T-helper 2 cell treated with Interferon-gamma antibody and Interleukin-4, amounts not matched to agents 100 ng/mL and 5 ng/mL, for 36 hours (primary cell): ENCODE results near the gene KIAA1614. TPM values are rescaled to one million over a fixed set of nuclear protein-coding genes. Genes with fewer than 3 reads are reported as not detected.

Experiments used
- intact Hi-C: fragments of 100-400 bp; cut with micrococcal nuclease; formaldehyde crosslinking; loops from one replicate; pipeline ENCODE4 v1.15.1; 2023
- total RNA-seq: library from RNA; stranded (reverse); gene quantifications from 2 replicates; pipeline ENCODE4 v1.2.3, GENCODE V29; 2022

The KIAA1614 gene
- total RNA-seq, 1 donor from 2014 or later, result 0.07 TPM

GRCh38 chr1:180923887-180924286 lies 11.2 kb downstream of the KIAA1614 start:
- intact Hi-C loops, result no loop called here

GRCh38 chr1:180924939-180925338 lies 12.2 kb downstream of the KIAA1614 start:
- intact Hi-C loops, result no loop called here

- intact Hi-C loops, result no loop called here
These were observed 12.9 kb downstream of the KIAA1614 start for GRCh38 chr1:180925471-180926051.

GRCh38 chr1:180926164-180926981 lies 13.7 kb downstream of the KIAA1614 start:
- intact Hi-C loops, result no loop called here

GRCh38 chr1:180927348-180927747 lies 14.7 kb downstream of the KIAA1614 start:
- intact Hi-C loops, result no loop called here

- intact Hi-C loops, result no loop called here
These were observed 15.1 kb downstream of the KIAA1614 start for GRCh38 chr1:180927841-180928240.

- intact Hi-C loops, result no loop called here
These were observed 15.9 kb downstream of the KIAA1614 start for GRCh38 chr1:180928331-180929230.

GRCh38 chr1:180929389-180929788 lies 16.7 kb downstream of the KIAA1614 start:
- intact Hi-C loops, result no loop called here

GRCh38 chr1:180930687-180931086 lies 18.0 kb downstream of the KIAA1614 start:
- intact Hi-C loops, result no loop called here

- intact Hi-C loops, result no loop called here
These were observed 18.8 kb downstream of the KIAA1614 start for GRCh38 chr1:180931529-180931928.

GRCh38 chr1:180932378-180932777 lies 19.7 kb downstream of the KIAA1614 start:
- intact Hi-C loops, result no loop called here

- intact Hi-C loops, result no loop called here
These were observed 20.4 kb downstream of the KIAA1614 start for GRCh38 chr1:180933141-180933540.

- intact Hi-C loops, result no loop called here
These were observed 21.9 kb downstream of the KIAA1614 start for GRCh38 chr1:180934563-180934962.

GRCh38 chr1:180935326-180936109 lies 22.8 kb downstream of the KIAA1614 start:
- intact Hi-C loops, result no loop called here

- intact Hi-C loops, result no loop called here
These were observed 23.7 kb downstream of the KIAA1614 start for GRCh38 chr1:180936110-180937011.

- intact Hi-C loops, result no loop called here
These were observed 24.3 kb downstream of the KIAA1614 start for GRCh38 chr1:180937012-180937372.

GRCh38 chr1:180937624-180938225 lies 25.0 kb downstream of the KIAA1614 start:
- intact Hi-C loops, result no loop called here

GRCh38 chr1:180939073-180939710 lies 26.5 kb downstream of the KIAA1614 start:
- intact Hi-C loops, result no loop called here

- intact Hi-C loops, result no loop called here
These were observed 27.0 kb downstream of the KIAA1614 start for GRCh38 chr1:180939711-180940103.
